DND-41 (cell line): ENCODE measurements around the gene SMPD4.
"Not testable (repeated sequence)": the region's sequence is repeated elsewhere in the genome, so short reads cannot be mapped to it uniquely, and the experiment has no call there.

ENCODE experiments used
- CTCF ChIP-seq: IDR thresholded peaks from 2 replicates; pipeline ENCODE4 v1.5.1; 2012; ENCODE audit warnings: borderline replicate concordance, low read length, moderate library complexity, mild to moderate bottlenecking; ENCODE audit not compliant: poor library complexity, severe bottlenecking; ENCODE audit errors: extremely low read depth
- EZH2 ChIP-seq: IDR thresholded peaks from 3 replicates; pipeline ENCODE4 v1.6.1; 2012; ENCODE audit warnings: borderline replicate concordance, low read depth, mild to moderate bottlenecking, moderate library complexity, low read length, inconsistent platforms; ENCODE audit not compliant: severe bottlenecking

GRCh38 chr2:130151145-130151512 is 30.3 kb downstream of the SMPD4 start:
- not testable (repeated sequence) for TF ChIP-seq EZH2, CTCF
